Stimulated activated CD8-positive, alpha-beta memory T cell treated with anti-CD3 and anti-CD28 coated beads, Interleukin-4, amount 100 ng/mL, for 24 hours (primary cell): ENCODE results near the gene SHQ1.

Experiments
- DNase-seq: peaks from one replicate; pipeline ENCODE4 v3.0.0-alpha.2; 2020; ENCODE audit warnings: low read depth

SHQ1 gene

DNA sequence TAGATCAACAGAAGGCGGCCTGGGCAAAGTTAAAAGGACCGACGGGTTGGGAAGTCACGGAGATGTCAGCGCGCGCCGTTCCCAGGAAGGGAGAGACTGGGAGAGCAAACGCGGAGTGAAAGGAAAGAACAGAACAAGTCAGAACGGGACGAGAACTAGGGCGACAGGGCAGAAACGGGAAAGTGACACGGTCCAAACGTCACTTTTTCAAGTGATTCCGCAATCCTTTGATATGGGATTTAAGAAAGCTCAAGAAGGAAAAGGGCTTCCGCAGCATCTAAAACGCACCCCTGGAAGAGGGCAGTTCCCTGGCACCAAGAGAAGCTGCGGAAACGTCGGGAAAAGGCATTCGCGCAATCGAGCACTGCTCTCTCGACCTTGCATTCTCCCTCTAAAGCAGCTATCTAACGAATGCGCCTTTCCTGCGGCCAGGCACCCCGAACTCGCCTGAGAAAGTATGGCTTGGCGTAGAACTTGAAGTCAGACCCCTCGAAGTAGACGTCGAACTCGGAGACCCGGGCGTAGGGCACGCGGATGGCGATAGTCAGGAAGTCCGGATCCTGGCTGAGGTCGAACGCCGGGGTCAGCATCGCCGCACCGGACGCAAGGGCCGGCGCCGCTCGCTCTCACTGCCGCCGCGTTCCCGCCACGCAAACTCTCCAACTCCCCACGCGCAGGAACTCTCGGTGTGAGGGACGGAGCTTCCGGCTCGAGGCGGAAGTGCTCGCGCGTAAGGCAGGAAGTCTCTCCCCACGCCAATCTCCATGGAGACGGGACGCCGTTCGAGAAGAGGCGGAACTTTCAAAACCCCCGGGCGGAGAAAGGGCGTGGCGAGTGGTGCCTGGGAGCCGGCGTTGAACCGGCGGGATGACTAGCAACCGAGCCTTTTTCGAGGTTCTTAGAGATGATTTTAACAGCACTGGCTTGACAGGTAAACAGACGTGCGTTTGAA lies at the start of gene SHQ1:
SHQ1 (minus strand) TSS at position 695 of the 952 bp plus-strand sequence; CDS start at position 590, 105 bp downstream.
- peak; percentile 93 for DNase-seq

GRCh38 chr3:72897758-72898007 lies 49.4 kb upstream of the SHQ1 start:
- DNase-seq = no peak

DNA sequence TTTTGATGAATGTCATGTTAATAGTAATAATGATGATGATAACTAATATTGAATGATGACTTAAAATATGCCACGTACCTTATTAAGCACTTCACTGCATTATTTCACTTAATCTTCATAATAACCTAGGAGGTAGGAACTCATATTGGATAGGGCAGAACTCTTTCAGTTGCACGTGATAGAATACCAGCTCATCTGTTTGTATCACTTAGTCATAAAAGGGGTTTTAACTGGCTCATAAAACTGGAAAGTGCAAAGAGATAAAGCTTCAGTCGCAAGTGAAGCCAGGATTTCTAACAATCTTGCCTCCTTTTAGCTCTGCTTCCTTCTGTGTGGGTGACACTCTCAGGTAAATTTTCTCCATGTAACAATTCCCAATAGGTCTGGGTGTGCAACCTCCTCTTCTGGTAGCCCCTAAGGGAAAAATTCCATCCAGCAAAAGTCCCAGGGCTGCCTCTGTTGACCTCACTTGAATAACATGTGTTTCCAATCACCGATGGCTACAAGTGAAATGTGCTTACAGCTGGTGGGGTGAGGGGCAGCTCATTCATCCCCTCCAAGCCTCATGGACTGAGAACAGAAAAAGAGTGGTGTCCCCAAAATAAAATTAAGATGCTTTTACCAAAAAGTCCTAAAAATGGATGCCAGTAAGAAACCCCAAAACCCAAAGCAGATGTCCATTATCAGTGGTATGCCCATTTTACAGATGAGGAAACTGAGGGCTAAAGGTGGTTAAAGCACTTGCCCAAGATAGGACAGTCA lies 48.9 kb upstream of the SHQ1 start:
- no peak for DNase-seq

DNA sequence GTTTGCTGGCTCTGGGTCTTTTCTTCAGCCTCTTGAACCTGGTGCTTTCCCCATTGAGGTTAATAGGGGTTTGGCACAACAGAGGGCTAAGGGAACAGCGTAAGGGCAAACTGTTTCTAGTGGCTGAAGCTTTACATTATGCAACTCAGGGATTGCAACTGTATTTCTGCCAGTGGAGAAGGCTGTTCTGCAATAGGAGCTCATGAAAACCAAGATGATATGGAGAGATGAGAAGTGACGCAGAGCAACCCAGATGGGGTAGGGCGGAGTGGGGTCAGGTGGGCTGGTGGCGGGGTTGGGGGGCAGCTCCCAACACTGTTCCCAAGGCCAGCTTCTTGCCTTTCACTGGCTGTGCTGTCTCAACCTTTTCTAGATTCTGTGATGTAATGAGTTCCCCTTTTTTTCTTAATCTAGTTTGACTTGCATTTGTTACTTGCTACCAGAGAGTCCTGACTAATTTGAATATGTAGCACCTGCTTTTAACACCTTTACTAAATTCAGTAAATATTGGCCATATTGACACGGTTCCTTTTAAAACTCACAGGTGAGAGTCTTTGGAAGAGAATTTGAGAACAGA lies 46.8 kb upstream of the SHQ1 start:
- no peak for DNase-seq

- DNase-seq = no peak
Observed at GRCh38 chr3:72892870-72893269, 44.6 kb upstream of the SHQ1 start.

DNA sequence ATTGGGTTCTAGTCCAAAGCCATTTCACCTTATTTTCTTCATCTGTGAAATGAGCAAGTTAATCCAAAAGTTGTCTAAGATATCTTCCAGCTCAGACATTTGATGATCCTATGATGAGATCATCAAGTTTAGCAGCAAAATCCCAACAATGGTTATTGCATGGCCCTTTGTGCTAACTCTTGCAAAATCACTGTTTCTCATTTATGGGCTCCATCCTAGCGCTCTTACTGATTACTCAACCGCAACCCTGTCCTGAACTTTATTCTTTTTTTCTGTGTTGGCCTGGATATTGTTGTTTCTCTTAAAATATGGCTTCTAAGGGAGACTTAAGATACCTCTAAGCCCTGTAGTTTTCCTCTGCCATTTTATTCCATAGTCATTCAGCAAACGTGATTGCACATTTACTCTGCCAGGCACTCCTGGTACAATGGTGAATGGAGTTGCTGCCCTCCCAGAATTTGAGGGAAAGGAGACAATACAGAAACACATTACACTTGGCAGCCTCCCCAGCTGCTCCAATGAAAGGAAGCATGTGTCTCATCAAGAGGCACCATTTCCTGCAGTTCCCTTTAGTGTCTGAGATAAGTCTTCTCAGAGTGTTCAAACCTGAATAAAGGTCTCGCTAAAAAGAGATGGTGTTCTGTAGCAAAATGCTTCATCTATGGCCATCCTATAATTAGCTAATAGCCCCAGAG lies 44.0 kb upstream of the SHQ1 start:
- no peak for DNase-seq

GRCh38 chr3:72891053-72891855 lies 43.0 kb upstream of the SHQ1 start:
- no peak for DNase-seq

DNA sequence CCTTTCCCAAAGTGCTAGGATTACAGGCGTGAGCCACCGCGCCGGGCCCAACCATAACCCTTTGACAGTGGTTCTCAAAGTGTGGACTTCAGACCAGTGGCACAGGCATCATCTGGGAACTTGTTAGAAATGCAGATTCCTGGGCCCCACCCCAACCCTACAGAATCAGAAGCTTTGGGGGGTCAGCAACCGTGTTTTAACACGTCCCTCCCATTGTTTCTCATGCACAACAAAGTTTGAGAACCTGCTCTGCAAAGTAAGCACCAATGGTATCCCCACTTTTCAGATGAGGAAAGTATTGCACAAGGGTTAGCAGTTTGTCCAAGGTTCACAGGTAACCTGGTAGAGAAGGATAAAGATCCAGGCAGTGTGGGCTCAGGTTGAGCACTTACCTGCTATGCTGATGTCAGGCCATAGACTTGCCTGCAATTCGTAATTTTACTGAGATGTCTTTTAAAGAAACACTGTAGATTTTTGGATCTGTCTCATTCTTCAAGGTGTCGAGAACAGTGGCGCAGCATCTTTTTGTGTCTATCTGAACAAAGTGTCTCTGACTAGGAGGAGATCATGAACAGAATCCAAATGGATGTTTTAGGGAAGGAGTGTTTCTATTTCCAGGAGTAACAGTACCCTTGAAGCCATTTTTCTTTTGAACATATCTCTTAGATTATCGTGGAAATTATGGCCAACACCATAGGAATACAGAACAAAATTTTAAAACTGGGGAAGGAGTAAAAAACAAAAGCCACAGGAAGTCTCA lies 42.1 kb upstream of the SHQ1 start:
- no peak for DNase-seq

DNA sequence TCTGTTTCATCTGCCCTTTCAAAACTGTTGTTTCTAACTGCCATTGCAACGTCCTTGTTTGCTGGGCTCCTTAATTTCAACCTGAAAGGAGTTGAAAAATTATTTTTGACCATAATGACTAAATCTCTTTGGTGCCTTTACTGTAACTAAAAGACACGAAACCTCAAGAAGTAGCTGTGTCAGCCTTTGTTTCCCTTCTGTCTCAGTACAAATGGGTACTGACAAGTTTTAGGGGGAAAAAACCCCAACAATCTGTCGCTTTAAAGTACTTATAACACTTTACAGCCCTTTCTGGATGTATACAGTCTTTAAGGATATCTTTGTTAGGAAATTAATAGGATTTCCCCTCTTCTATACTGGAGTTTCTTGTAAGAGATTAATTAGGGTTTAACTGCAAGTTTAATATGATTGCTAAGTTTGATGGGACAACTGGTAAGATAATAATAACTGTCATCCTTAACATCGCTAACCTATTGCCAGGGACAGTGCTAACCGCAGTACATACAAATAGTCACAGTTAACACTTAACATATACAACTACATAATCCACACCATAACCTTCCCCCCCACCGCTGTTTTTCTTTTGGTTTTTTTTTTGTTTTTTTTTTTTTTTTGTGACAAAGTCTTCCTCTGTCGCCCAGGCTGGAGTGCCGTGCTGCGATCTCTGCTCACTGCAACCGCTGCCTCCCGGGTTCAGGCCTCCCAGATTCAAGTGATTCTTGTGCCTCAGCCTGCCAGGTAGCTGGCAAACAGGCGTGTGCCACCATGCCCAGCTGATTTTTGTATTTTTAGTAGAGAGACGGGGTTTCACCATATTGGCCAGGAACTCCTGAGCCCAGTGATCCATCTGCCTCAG lies 41.3 kb upstream of the SHQ1 start:
- DNase-seq = no peak

GRCh38 chr3:72888546-72889309 lies 40.5 kb upstream of the SHQ1 start:
- no peak for DNase-seq

DNA sequence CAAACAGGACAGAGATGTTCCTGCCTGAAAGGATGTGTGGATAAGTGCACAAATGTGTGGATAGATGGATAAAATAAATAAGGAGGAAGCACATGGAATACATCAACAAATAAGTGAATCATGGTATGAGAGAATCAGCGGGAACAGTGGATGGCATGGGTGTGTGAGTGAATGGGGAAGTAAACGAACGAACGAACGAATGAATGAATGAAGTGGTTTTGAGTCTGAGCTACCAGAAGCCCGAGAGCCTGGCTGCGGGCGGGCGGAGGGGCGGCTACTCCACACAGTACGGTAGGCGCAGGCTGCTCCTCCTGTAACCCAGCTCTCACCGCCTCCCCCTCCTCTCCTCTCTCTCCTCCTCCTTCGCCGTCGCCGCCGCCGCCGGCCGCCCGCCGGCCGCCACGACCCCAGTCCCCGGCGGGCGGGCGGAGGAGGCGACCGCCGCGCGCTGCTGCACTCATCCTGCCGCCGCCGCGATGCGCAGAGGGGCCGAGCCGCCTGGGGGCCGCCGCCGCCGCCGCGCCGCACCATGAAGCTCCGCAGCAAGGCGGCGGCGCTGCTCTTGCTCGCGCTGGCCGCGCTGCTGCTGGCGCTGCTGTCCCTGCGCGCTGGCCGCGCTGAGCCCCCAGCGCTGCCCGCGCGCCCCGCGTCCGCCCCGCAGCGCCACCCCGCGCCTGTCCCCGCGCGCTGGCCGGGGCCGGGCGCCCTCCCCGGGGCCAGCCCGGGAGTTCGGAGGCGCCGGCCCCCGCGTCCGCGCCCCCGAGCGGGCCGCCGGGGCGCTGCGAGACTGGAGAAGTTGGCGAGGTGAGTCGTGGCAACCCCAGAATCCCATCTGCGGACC lies 39.7 kb upstream of the SHQ1 start, which contains the start of gene GXYLT2:
GXYLT2 (plus strand) TSS at position 342 of the 841 bp plus-strand sequence; CDS start at position 530, 188 bp downstream.
- DNase-seq = peak; percentile 19

DNA sequence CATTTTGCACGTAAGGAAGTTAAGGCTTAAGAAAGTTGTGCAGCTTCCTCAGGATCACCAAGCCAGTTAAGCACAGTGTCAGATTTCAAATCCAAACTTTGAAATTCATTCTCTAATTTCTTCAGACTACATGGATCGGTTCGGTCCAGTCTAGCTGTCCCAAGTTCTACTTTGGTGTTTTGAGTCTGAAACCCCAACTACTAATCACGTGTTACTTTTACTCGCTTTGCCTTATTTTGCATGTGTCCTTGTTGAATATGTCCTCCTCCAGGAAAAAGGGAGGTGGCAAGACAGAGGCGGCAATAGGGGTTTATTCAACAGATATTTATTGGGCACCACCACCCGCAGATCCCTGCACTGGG lies 39.1 kb upstream of the SHQ1 start:
- no peak for DNase-seq

GRCh38 chr3:72872183-72872582 lies 23.9 kb upstream of the SHQ1 start:
- no peak for DNase-seq

DNA sequence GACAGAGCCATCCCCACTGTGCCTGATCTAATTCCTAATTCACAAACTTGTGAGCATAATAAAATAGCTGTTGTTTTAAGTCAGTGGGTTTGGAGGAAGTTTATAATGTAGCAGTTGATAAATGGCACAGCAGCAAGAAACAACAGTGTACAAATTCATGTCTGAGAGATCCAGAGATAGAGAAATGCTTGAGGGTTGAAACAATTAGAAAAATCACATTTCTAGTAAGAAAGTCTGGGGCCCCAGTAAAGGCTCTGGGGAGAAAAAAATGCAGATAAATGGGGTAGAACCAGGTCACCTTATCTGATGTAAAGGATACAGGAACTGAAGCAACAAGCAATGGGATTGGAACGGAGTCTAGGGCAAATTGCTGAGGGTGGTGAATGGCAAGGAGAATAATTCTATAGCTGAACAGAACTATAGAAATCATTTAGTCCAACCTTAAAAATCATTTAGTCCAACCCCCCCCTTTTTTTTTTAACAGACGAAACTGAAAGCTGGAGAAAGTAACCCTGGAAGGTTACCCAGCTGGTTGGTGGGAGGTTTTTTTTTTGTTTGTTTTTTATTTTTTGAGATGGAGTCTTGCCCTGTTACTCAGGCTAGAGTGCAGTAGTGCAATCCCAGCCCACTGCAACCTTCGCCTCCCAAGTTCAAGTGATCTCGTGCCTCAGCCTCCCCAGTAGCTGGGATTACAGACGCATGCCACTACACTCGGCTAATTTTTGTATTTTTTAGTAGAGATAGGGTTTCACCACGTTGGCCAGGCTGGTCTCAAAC lies 14.3 kb upstream of the SHQ1 start:
- no peak for DNase-seq

DNA sequence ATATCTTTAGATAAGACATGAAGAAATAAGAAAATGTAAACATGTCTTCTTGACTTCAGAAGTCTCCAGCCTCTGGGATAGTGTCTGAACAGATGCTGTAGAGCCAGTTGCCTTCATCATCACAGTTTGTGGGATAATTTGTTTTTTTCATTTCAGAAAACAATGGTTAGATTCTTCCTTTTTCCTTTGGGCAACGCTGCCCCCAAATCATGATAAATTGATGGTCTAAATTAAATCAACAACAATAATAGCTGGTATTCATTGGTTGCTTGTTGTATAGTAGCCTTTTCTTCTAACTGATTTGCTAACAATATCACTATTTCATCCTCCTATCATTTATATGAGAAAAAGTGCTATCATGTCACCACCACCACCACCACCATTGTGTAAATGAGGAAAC lies 12.6 kb upstream of the SHQ1 start:
- DNase-seq = no peak

DNA sequence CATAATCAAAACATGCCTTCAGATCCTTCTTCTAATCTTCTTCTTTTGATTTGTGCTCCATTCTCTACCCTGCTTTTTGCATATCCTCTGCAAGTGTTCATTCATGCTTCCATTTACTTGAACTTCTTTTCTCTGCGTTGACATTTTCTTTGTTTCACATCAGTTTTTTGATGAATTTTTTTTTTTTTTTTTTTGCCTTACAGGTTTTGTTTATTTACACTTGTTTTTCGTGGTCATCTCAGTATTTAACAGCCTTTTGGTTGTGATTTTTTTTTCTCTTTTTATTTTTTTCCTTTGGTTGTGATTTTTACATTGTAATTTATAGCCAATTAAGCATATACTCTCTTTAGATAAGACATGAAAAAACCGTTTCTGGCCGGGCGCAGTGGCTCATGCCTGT lies 11.8 kb upstream of the SHQ1 start:
- no peak for DNase-seq

DNA sequence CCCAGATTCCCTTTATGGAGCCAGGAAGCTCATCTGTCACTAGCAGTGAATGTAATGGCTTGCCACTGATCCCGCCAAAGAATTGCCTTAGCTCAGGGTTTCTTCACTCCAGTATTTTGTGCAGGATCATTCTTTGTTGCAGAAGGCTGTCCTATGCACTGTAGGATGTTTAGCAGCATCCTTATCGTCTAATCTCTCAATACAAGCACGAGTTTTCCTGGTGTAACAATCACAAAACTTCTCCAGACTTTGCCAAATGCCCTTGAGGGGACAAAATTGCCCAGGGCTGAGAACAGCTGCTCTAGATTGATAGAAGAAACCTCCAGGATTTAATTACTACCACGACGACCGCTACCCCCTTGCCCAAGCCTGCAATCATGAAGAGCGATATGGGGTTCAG lies 6.8 kb upstream of the SHQ1 start:
- DNase-seq = no peak
